ENCODE data around the gene KRT26. TPM values are rescaled to one million over a fixed set of nuclear protein-coding genes. Genes with fewer than 3 reads are reported as not detected.

Gene KRT26
- total RNA-seq, 1 experiment from 2014 or later: not detected

GRCh38 chr17:40765657-40766056, 6.3 kb downstream of the KRT26 start:
- H3K23me2 ChIP-seq (ENCODE audit: insufficient read length, low read depth, low read length, poor library complexity, severe bottlenecking): no peaks in the 10 kb centered on the region
- no peak overlapping the region for H4K91ac ChIP-seq (ENCODE audit: insufficient read length, low read depth, low read length)
- no peak overlapping the region for H2AFZ ChIP-seq (ENCODE audit: low read length)
- no peak overlapping the region for H3T11ph ChIP-seq (ENCODE audit: low read length)
- no peak overlapping the region for H3K4me2 ChIP-seq (ENCODE audit: insufficient read depth, insufficient read length, low read length)
- no peak overlapping the region for H4K5ac ChIP-seq (ENCODE audit: insufficient read length, low read depth, low read length)
- Mint-ChIP-seq H3K4me3 (no peak overlapping the region), H3K9me3 (peaks cover 26 to 28% of the 10 kb centered on the region in 2 experiments), H3K4me1 (no peaks in the 10 kb centered on the region), H3K27me3 (ENCODE audit: low read depth) (peaks cover 16% of the 10 kb centered on the region), H3K36me3 (ENCODE audit: insufficient read depth in 1 of 3, low read depth in 3 of 3) (peaks cover 3 to 5% (median 3%) of the 10 kb centered on the region in 3 experiments; a peak in 4 of 7 replicates), H3K27ac (no peak overlapping the region)
- H3K4me1 ChIP-seq (ENCODE audit: insufficient read depth, low read length): no peaks in the 10 kb centered on the region
- no peak overlapping the region for H3K18ac ChIP-seq (ENCODE audit: insufficient read length, low read depth, low read length)
- H3K27ac ChIP-seq (ENCODE audit: insufficient read length, low read depth, low read length): no peak overlapping the region
- H2BK20ac ChIP-seq (ENCODE audit: low read depth, low read length, poor library complexity, severe bottlenecking): no peak overlapping the region
- no peak overlapping the region for H3K4ac ChIP-seq (ENCODE audit: low read depth, low read length)
- H3K9ac ChIP-seq (ENCODE audit: extremely low read depth, insufficient read length, low read length): no peak overlapping the region
- H3K9me3 ChIP-seq (ENCODE audit: control insufficient read depth, low read depth, low read length): peaks cover 4% of the 10 kb centered on the region
- H2BK120ac ChIP-seq (ENCODE audit: low read depth, low read length, poor library complexity, severe bottlenecking): no peak overlapping the region
- DNase-seq: no peak
- H3K27me3 ChIP-seq (ENCODE audit: insufficient read depth, low read length): no peaks in the 10 kb centered on the region; the same call in 1 of the 2 replicates
- no peak overlapping the region for H2AK5ac ChIP-seq (ENCODE audit: insufficient read length, low read length)
- no CpG with 5 or more reads among the region's 2 CpGs for WGBS (ENCODE audit: extremely low coverage, insufficient read length, low lambda C conversion rate)
- no peaks in the 10 kb centered on the region for H4K20me1 ChIP-seq (ENCODE audit: control insufficient read depth, insufficient read depth, insufficient read length)
- H3K23ac ChIP-seq (ENCODE audit: insufficient read length, low read depth, low read length): no peak overlapping the region
- H4K8ac ChIP-seq (replicated peaks; ENCODE audit: insufficient read length, low read depth, low read length): no peak overlapping the region
- TF ChIP-seq CTCF (conservative IDR thresholded peaks at IDR 0.05): no peak
- no peaks in the 10 kb centered on the region for H3K79me2 ChIP-seq (ENCODE audit: insufficient read depth, low read length)
- no peak overlapping the region for H3K56ac ChIP-seq (ENCODE audit: insufficient read length, low read depth, low read length)
- no peak overlapping the region for H2BK12ac ChIP-seq (ENCODE audit: insufficient read length, low read depth, low read length)
- no peak overlapping the region for H2BK5ac ChIP-seq (ENCODE audit: insufficient read length, low read length)
- no peak overlapping the region for H2BK15ac ChIP-seq (ENCODE audit: low read depth, low read length)
- H3K79me1 ChIP-seq (ENCODE audit: insufficient read depth, low read depth, low read length, poor library complexity, severe bottlenecking): no peaks in the 10 kb centered on the region
- H3K14ac ChIP-seq (ENCODE audit: insufficient read depth, low read length): no peak overlapping the region
